DMS 273 (cell line): ENCODE data around the gene CTDSP1.

ENCODE experiments used
- DNase-seq: peaks from one replicate; lab custom pipeline; 2025; ENCODE audit not compliant: unreplicated experiment; lab: John Stamatoyannopoulos, UW

The CTDSP1 gene

GRCh38 chr2:218382785-218383184, 16.9 kb upstream of the CTDSP1 start:
- DNase-seq = no peak

GRCh38 chr2:218383892-218384519, 15.7 kb upstream of the CTDSP1 start:
- no peak for DNase-seq

GRCh38 chr2:218384975-218385374, 14.7 kb upstream of the CTDSP1 start:
- no peak for DNase-seq

- no peak for DNase-seq
Observed at GRCh38 chr2:218386505-218387368, 12.9 kb upstream of the CTDSP1 start.

GRCh38 chr2:218387369-218388194, 12.1 kb upstream of the CTDSP1 start:
- DNase-seq = peak; percentile 84

- no peak for DNase-seq
Observed at GRCh38 chr2:218389333-218390150, 10.1 kb upstream of the CTDSP1 start.

- no peak for DNase-seq
Observed at GRCh38 chr2:218391202-218391601, 8.5 kb upstream of the CTDSP1 start.

GRCh38 chr2:218392459-218392858, 7.2 kb upstream of the CTDSP1 start:
- no peak for DNase-seq

GRCh38 chr2:218392891-218393462, 6.7 kb upstream of the CTDSP1 start:
- no peak for DNase-seq

GRCh38 chr2:218393750-218394290, 5.8 kb upstream of the CTDSP1 start:
- DNase-seq = no peak

GRCh38 chr2:218394298-218395089, 5.2 kb upstream of the CTDSP1 start:
- no peak for DNase-seq

- DNase-seq = no peak
Observed at GRCh38 chr2:218395090-218395444, 4.6 kb upstream of the CTDSP1 start.

- no peak for DNase-seq
Observed at GRCh38 chr2:218395456-218395825, 4.2 kb upstream of the CTDSP1 start.

GRCh38 chr2:218395826-218396687, 3.6 kb upstream of the CTDSP1 start:
- peak; percentile 97 for DNase-seq

GRCh38 chr2:218396688-218397462, 2.8 kb upstream of the CTDSP1 start:
- peak; percentile 79 for DNase-seq

GRCh38 chr2:218397463-218397819, 2.2 kb upstream of the CTDSP1 start:
- DNase-seq = no peak

- DNase-seq = peak; percentile 85
Observed at GRCh38 chr2:218397820-218398436, 1.7 kb upstream of the CTDSP1 start.
